Neural progenitor cell (in vitro differentiated cells): ENCODE data around the gene RTN1. TPM values are rescaled to one million over a fixed set of nuclear protein-coding genes. Genes with fewer than 3 reads are reported as not detected.
A peak's percentile ranks its signal among the peaks of the same experiment; 100 is the strongest.

Experiments used
- DNase-seq: peaks from one replicate; pipeline ENCODE4 v3.0.0-alpha.2; 2016; ENCODE audit warnings: low spot score
- H2AFZ ChIP-seq: fragments of 200-600 bp; sonication (generic); replicated peaks from 2 replicates; pipeline ENCODE4 v1.6.1; 2016; ENCODE audit warnings: antibody characterized with exemption
- H3F3A ChIP-seq: fragments of 200-600 bp; sonication (generic); 2 replicates; pipeline ENCODE4 v1.6.1; 2016; ENCODE audit warnings: antibody characterized with exemption, low read depth
- H3K27ac ChIP-seq: fragments of 200-600 bp; sonication (generic); 2 replicates; pipeline ENCODE4 v1.5.1; 2016; ENCODE audit warnings: mild to moderate bottlenecking
- H3K27me3 ChIP-seq: fragments of 200-600 bp; sonication (generic); 2 replicates; pipeline ENCODE4 v1.6.1; 2016; ENCODE audit warnings: mild to moderate bottlenecking, moderate library complexity
- H3K36me3 ChIP-seq: fragments of 200-600 bp; sonication (generic); 2 replicates; pipeline ENCODE4 v1.5.1; 2016
- H3K4me1 ChIP-seq: fragments of 200-600 bp; sonication (generic); 2 replicates; pipeline ENCODE4 v1.6.1; 2016; ENCODE audit warnings: mixed run types
- H3K4me2 ChIP-seq: fragments of 200-600 bp; sonication (generic); 2 replicates; pipeline ENCODE4 v1.6.1; 2016
- H3K4me3 ChIP-seq: fragments of 200-600 bp; sonication (generic); 2 replicates; pipeline ENCODE4 v1.5.1; 2016
- H3K79me2 ChIP-seq: fragments of 200-600 bp; sonication (generic); 2 replicates; pipeline ENCODE4 v1.6.1; 2016; ENCODE audit warnings: low read depth
- H3K9ac ChIP-seq: fragments of 200-600 bp; sonication (generic); 2 replicates; pipeline ENCODE4 v1.6.1; 2016
- H3K9me3 ChIP-seq: fragments of 200-600 bp; sonication (generic); 2 replicates; pipeline ENCODE4 v1.5.1; 2016; ENCODE audit warnings: low read depth
- H4K20me1 ChIP-seq: fragments of 200-600 bp; sonication (generic); 2 replicates; pipeline ENCODE4 v1.6.1; 2016; ENCODE audit warnings: low read depth
- H3K27ac Mint-ChIP-seq: 3 replicates; pipeline ENCODE4 v1.8.0; 2021; ENCODE audit warnings: mixed read lengths
- H3K27me3 Mint-ChIP-seq: 2 replicates; pipeline ENCODE4 v1.8.0; 2022; ENCODE audit warnings: low read depth, mild to moderate bottlenecking, inconsistent platforms, moderate library complexity, mixed read lengths; ENCODE audit not compliant: insufficient read depth
- H3K36me3 Mint-ChIP-seq: 3 replicates; pipeline ENCODE4 v1.8.0; 2021; ENCODE audit warnings: mixed read lengths
- H3K4me1 Mint-ChIP-seq: 3 replicates; pipeline ENCODE4 v1.8.0; 2021; ENCODE audit warnings: mixed read lengths
- H3K4me3 Mint-ChIP-seq: 3 replicates; pipeline ENCODE4 v1.8.0; 2021; ENCODE audit warnings: mild to moderate bottlenecking, moderate library complexity, mixed read lengths
- H3K9me3 Mint-ChIP-seq: 3 replicates; pipeline ENCODE4 v1.8.0; 2020; ENCODE audit warnings: mixed read lengths
- CTCF ChIP-seq: fragments of 200-600 bp; sonication (generic); IDR thresholded peaks from 2 replicates; pipeline ENCODE4 v1.5.1; 2017; ENCODE audit warnings: antibody characterized with exemption, mild to moderate bottlenecking
- EZH2 ChIP-seq: fragments of 200-600 bp; sonication (generic); IDR thresholded peaks from 2 replicates; pipeline ENCODE4 v1.6.1; 2017; ENCODE audit warnings: antibody characterized with exemption, mild to moderate bottlenecking, moderate library complexity
- EZH2phosphoT487 ChIP-seq: fragments of 200-600 bp; sonication (generic); IDR thresholded peaks from 2 replicates; pipeline ENCODE4 v1.6.1; 2017; ENCODE audit warnings: antibody characterized with exemption
- total RNA-seq: library from RNA; depleted of rRNA; stranded (reverse); fragments of >200 nt; gene quantifications from 2 replicates; pipeline ENCODE4 v1.2.3, GENCODE V29; 2015; ENCODE audit warnings: low replicate concordance

The RTN1 gene
- total RNA-seq, 1 donor from 2014 or later, result 7.7 TPM

- Histone ChIP-seq H3K9ac (no peak overlapping the region), H3K36me3 (no peaks in the 10 kb centered on the region), H3K4me1 (no peaks in the 10 kb centered on the region), H3K4me3 (no peak overlapping the region), H3K27me3 (no peaks in the 10 kb centered on the region), H3K79me2 (no peaks in the 10 kb centered on the region), H3K9me3 (no peaks in the 10 kb centered on the region), H3F3A (no peaks in the 10 kb centered on the region), H2AFZ (no peak overlapping the region), H3K4me2 (no peak overlapping the region), H4K20me1 (no peaks in the 10 kb centered on the region), H3K27ac (no peak overlapping the region)
- Mint-ChIP-seq H3K4me3 (no peak overlapping the region), H3K36me3 (peaks cover 2% of the 10 kb centered on the region), H3K4me1 (no peaks in the 10 kb centered on the region), H3K27ac (no peak overlapping the region), H3K9me3 (no peaks in the 10 kb centered on the region), H3K27me3 (peaks cover 2% of the 10 kb centered on the region)
- TF ChIP-seq EZH2phosphoT487, result no peak
- no peak for DNase-seq
These were observed 275.5 kb downstream of the RTN1 start for GRCh38 chr14:59595071-59595470.

GRCh38 chr14:59591641-59592370 is 278.8 kb downstream of the RTN1 start:
- peaks cover 2% of the 10 kb centered on the region for H3K36me3 Mint-ChIP-seq
- H3F3A ChIP-seq, result no peaks in the 10 kb centered on the region
- no peaks in the 10 kb centered on the region for H3K36me3 ChIP-seq

GRCh38 chr14:59588101-59588500 is 282.5 kb downstream of the RTN1 start:
- peaks cover 2% of the 10 kb centered on the region for H3K27me3 Mint-ChIP-seq
- no peak overlapping the region for H3K27ac ChIP-seq
- peaks cover 23% of the 10 kb centered on the region for H3K4me1 ChIP-seq
- peak overlapping the region; percentile 38 for H2AFZ ChIP-seq
- H3K9ac ChIP-seq, result no peak overlapping the region
- H3F3A ChIP-seq, result peaks cover 18% of the 10 kb centered on the region
- no peaks in the 10 kb centered on the region for H3K27me3 ChIP-seq
- DNase-seq, result no peak
- no peaks in the 10 kb centered on the region for H3K9me3 ChIP-seq
- H3K79me2 ChIP-seq, result no peaks in the 10 kb centered on the region
- H3K27ac Mint-ChIP-seq, result no peak overlapping the region
- no peaks in the 10 kb centered on the region for H4K20me1 ChIP-seq
- TF ChIP-seq EZH2phosphoT487, result no peak
- TF ChIP-seq CTCF, result no peak
- no peak for TF ChIP-seq EZH2
- H3K36me3 ChIP-seq, result no peaks in the 10 kb centered on the region
- no peak overlapping the region for H3K4me3 ChIP-seq
- H3K4me2 ChIP-seq, result no peak overlapping the region
- no peaks in the 10 kb centered on the region for H3K4me1 Mint-ChIP-seq
- H3K9me3 Mint-ChIP-seq, result no peaks in the 10 kb centered on the region
- H3K4me3 Mint-ChIP-seq, result no peak overlapping the region
- no peaks in the 10 kb centered on the region for H3K36me3 Mint-ChIP-seq

More at GRCh38 chr14:59591641-59592370, 278.8 kb downstream of the RTN1 start:
- Histone ChIP-seq H3K27ac (no peak overlapping the region), H3K9ac (no peak overlapping the region), H3K4me2 (no peak overlapping the region), H3K79me2 (no peaks in the 10 kb centered on the region), H4K20me1 (no peaks in the 10 kb centered on the region), H3K9me3 (no peaks in the 10 kb centered on the region), H3K4me3 (no peak overlapping the region), H3K4me1 (no peaks in the 10 kb centered on the region), H2AFZ (no peak overlapping the region), H3K27me3 (no peaks in the 10 kb centered on the region)
- Mint-ChIP-seq H3K27ac (no peak overlapping the region), H3K4me1 (no peaks in the 10 kb centered on the region), H3K9me3 (no peaks in the 10 kb centered on the region), H3K27me3 (peaks cover 2% of the 10 kb centered on the region), H3K4me3 (no peak overlapping the region)
- TF ChIP-seq CTCF (no peak), EZH2phosphoT487 (no peak), EZH2 (no peak)
- no peak for DNase-seq

- H3K27me3 Mint-ChIP-seq, result peaks cover 2% of the 10 kb centered on the region
- H3K36me3 Mint-ChIP-seq, result no peaks in the 10 kb centered on the region
- H3K9me3 Mint-ChIP-seq, result no peaks in the 10 kb centered on the region
- DNase-seq, result no peak
- H3K9ac ChIP-seq, result no peak overlapping the region
- H3K4me1 Mint-ChIP-seq, result no peaks in the 10 kb centered on the region
- no peak overlapping the region for H3K4me2 ChIP-seq
- H3K27me3 ChIP-seq, result no peaks in the 10 kb centered on the region
- H3K27ac ChIP-seq, result no peak overlapping the region
- H3K79me2 ChIP-seq, result no peaks in the 10 kb centered on the region
- H4K20me1 ChIP-seq, result no peaks in the 10 kb centered on the region
- peaks cover 18% of the 10 kb centered on the region for H3F3A ChIP-seq
- H3K9me3 ChIP-seq, result no peaks in the 10 kb centered on the region
- TF ChIP-seq CTCF, result no peak
- TF ChIP-seq EZH2, result no peak
- no peak for TF ChIP-seq EZH2phosphoT487
- no peak overlapping the region for H3K4me3 ChIP-seq
- H2AFZ ChIP-seq, result no peak overlapping the region
- no peak overlapping the region for H3K27ac Mint-ChIP-seq
- no peak overlapping the region for H3K4me3 Mint-ChIP-seq
- H3K4me1 ChIP-seq, result peaks cover 23% of the 10 kb centered on the region
- no peaks in the 10 kb centered on the region for H3K36me3 ChIP-seq
These were observed 284.6 kb downstream of the RTN1 start for GRCh38 chr14:59585891-59586554.
